ENCODE results near the gene IFT57.

IFT57 gene

GRCh38 chr3:108219336-108219735, 2.9 kb downstream of the IFT57 start:
- no peak for DNase-seq (ENCODE audit: low read depth)

- peak; percentile 51 for DNase-seq (ENCODE audit: low read depth)
These were observed 3.4 kb downstream of the IFT57 start for GRCh38 chr3:108218811-108219210.

GRCh38 chr3:108215871-108216270, 6.4 kb downstream of the IFT57 start:
- DNase-seq (ENCODE audit: low read depth) = peak; percentile 13

- no peak for DNase-seq (ENCODE audit: low read depth)
These were observed 12.6 kb downstream of the IFT57 start for GRCh38 chr3:108209579-108209978.

- no peak for DNase-seq (ENCODE audit: low read depth)
These were observed 13.4 kb downstream of the IFT57 start for GRCh38 chr3:108208831-108209230.

GRCh38 chr3:108202834-108203233, 19.4 kb downstream of the IFT57 start:
- DNase-seq (ENCODE audit: low read depth) = peak; percentile 78

- DNase-seq (ENCODE audit: low read depth) = peak; percentile 75
These were observed 20.1 kb downstream of the IFT57 start for GRCh38 chr3:108202080-108202479.

- peak; percentile 13 for DNase-seq (ENCODE audit: low read depth)
These were observed 21.0 kb downstream of the IFT57 start for GRCh38 chr3:108201258-108201657.

- no peak for DNase-seq (ENCODE audit: low read depth)
These were observed 21.6 kb downstream of the IFT57 start for GRCh38 chr3:108200578-108200977.

- DNase-seq (ENCODE audit: low read depth) = no peak
These were observed 22.2 kb downstream of the IFT57 start for GRCh38 chr3:108200024-108200423.

- no peak for DNase-seq (ENCODE audit: low read depth)
These were observed 30.8 kb downstream of the IFT57 start for GRCh38 chr3:108191394-108191793.

- no peak for DNase-seq (ENCODE audit: low read depth)
These were observed 31.9 kb downstream of the IFT57 start for GRCh38 chr3:108190346-108190745.

- no peak for DNase-seq (ENCODE audit: low read depth)
These were observed 32.8 kb downstream of the IFT57 start for GRCh38 chr3:108189440-108189839.

GRCh38 chr3:108185536-108185935, 36.7 kb downstream of the IFT57 start:
- no peak for DNase-seq (ENCODE audit: low read depth)

- DNase-seq (ENCODE audit: low read depth) = no peak
These were observed 37.4 kb downstream of the IFT57 start for GRCh38 chr3:108184824-108185223.

- no peak for DNase-seq (ENCODE audit: low read depth)
These were observed 38.3 kb downstream of the IFT57 start for GRCh38 chr3:108183971-108184370.

GRCh38 chr3:108183181-108183580, 39.0 kb downstream of the IFT57 start:
- DNase-seq (ENCODE audit: low read depth) = no peak

- peak; percentile 33 for DNase-seq (ENCODE audit: low read depth)
These were observed 39.9 kb downstream of the IFT57 start for GRCh38 chr3:108182339-108182738.

- no peak for DNase-seq (ENCODE audit: low read depth)
These were observed 41.1 kb downstream of the IFT57 start for GRCh38 chr3:108181172-108181571.

- DNase-seq (ENCODE audit: low read depth) = peak; percentile 56
These were observed 42.0 kb downstream of the IFT57 start for GRCh38 chr3:108180194-108180593.

- DNase-seq (ENCODE audit: low read depth) = peak; percentile 47
These were observed 43.5 kb downstream of the IFT57 start for GRCh38 chr3:108178676-108179075.

- DNase-seq (ENCODE audit: low read depth) = no peak
These were observed 44.7 kb downstream of the IFT57 start for GRCh38 chr3:108177536-108177935.

- DNase-seq (ENCODE audit: low read depth) = peak; percentile 35
These were observed 46.9 kb downstream of the IFT57 start for GRCh38 chr3:108175352-108175751.

GRCh38 chr3:108171106-108171505, 51.1 kb downstream of the IFT57 start:
- no peak for DNase-seq (ENCODE audit: low read depth)

- no peak for DNase-seq (ENCODE audit: low read depth)
These were observed 57.8 kb downstream of the IFT57 start for GRCh38 chr3:108164391-108164790.
